Renal cortical epithelial cell (primary cell): Measurements from ENCODE around the gene CENPQ. TPM values are rescaled to one million over a fixed set of nuclear protein-coding genes. Genes with fewer than 3 reads are reported as not detected.
"Not testable (repeated sequence)": the region's sequence is repeated elsewhere in the genome, so short reads cannot be mapped to it uniquely, and the experiment has no call there.

ENCODE experiments used
- DNase-seq: peaks from one replicate; pipeline ENCODE4 v3.0.0-alpha.2; 2011; ENCODE audit warnings: low read depth
- total RNA-seq: library from RNA; depleted of rRNA; stranded (reverse); fragments of >200 nt; gene quantifications from 2 replicates; pipeline ENCODE4 v1.2.3, GENCODE V29; 2014

The CENPQ gene, protein sequence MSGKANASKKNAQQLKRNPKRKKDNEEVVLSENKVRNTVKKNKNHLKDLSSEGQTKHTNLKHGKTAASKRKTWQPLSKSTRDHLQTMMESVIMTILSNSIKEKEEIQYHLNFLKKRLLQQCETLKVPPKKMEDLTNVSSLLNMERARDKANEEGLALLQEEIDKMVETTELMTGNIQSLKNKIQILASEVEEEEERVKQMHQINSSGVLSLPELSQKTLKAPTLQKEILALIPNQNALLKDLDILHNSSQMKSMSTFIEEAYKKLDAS
- total RNA-seq, result 5.0 and 10.4 TPM in 2 replicates

GRCh38 chr6:49462927-49463611, at the start of gene CENPQ, which contains the start of gene MMUT:
TSS of gene CENPQ (plus strand) at chr6:49463370. CDS start at chr6:49470177, 6,807 bp downstream.
TSS of gene MMUT (minus strand) at chr6:49463253. CDS start at chr6:49459466, 3,787 bp downstream.
- DNase-seq, result peak; percentile 91

DNA sequence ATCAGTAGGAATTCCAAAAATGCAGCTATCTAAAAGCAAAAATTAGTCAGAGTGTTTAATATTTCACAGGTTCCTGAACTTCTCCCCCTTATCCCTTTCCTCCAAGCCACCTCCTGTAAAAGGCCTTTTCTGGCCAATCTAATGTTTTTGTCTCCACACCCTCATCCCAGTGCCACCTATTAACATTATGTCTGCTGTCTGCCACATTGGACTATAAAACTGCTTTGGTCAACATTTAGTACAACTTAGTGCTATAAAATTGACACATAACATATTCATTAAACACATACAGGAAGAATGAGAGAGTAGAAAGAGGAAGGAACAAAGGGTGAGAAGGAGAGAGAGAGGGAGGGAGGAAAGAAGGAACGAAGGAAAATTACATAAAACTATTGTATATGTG, 47.8 kb upstream of the CENPQ start:
- no peak for DNase-seq

GRCh38 chr6:49416195-49416594, 47.0 kb upstream of the CENPQ start:
- no peak for DNase-seq

GRCh38 chr6:49423817-49424216, 39.4 kb upstream of the CENPQ start:
- DNase-seq, result peak; percentile 7

DNA sequence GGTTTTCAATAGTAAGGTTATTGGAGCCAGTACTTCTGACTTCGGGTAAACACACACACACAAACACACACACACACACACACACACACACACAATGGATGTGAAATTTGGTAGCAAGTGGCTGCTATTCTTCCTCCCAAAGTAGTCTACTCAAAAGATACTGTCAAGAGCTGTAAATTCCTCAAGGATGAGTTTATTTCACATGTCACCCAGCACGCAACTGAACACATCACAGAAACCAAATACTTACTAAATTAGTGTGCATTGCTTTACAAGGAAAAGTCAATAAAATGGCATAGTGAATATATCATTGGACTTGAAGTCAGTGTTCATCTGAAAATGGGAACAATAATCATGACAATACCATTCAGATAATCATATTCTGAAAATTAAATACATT, 33.0 kb upstream of the CENPQ start:
- no peak for DNase-seq

DNA sequence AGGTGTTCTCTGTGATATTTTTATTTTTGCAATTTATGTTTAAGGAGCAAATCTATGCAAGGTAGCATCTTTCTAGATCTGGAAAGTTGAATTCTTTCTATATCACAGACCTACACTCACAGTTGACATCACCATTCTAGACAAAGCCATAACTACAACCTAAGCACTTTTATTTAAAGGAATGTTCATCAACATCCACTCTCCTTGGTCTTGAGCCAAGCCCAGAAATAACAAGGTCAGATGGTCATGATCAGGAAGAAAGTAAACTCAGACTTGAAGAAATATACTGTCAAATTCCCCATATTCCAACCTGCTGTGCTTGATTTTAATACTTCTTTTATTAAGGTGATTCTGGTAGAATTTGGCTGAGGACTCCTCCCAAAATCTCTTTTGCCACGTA, 32.3 kb upstream of the CENPQ start:
- DNase-seq, result no peak

GRCh38 chr6:49453221-49453620, 9.9 kb upstream of the CENPQ start:
- peak; percentile 11 for DNase-seq

GRCh38 chr6:49454787-49455709, 8.1 kb upstream of the CENPQ start:
- DNase-seq, result no peak

- peak; percentile 9 for DNase-seq
Observed at GRCh38 chr6:49457771-49458170, 5.4 kb upstream of the CENPQ start.

GRCh38 chr6:49462071-49462470, 1.1 kb upstream of the CENPQ start:
- DNase-seq, result peak; percentile 58

DNA sequence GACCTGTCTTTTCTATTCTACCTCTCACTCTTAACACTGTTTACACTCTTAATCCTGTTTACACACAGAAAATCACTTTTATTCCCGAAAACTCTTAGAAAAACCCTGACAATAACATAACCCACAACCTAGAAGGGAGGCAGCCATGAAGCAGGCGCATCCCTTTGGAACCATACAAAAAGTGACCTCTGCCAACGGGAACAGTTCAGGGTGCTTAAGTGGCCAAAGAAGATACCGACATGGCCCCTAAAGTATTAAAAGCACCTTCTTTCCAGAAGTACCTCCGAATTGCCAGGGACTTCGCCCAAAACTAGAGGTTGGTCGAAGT, 607 bp upstream of the CENPQ start:
- DNase-seq, result no peak

DNA sequence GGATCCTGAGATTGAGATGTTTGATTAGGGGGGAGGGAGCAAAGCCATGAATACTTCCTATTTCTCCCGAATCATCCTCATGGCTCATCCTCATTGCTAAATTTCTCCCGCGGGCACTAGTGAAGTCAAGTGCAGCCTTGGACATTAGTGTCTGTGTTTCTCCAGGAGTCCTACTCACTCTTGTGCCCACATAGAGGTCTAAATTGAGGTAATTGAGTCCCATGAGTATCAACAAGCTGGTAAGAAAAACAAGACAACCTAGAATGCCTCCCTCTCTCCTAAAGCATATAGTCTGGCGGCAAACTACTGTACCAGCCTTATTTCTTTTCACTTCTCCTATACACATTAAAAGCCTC, 420 bp downstream of the CENPQ start:
- DNase-seq, result no peak

DNA sequence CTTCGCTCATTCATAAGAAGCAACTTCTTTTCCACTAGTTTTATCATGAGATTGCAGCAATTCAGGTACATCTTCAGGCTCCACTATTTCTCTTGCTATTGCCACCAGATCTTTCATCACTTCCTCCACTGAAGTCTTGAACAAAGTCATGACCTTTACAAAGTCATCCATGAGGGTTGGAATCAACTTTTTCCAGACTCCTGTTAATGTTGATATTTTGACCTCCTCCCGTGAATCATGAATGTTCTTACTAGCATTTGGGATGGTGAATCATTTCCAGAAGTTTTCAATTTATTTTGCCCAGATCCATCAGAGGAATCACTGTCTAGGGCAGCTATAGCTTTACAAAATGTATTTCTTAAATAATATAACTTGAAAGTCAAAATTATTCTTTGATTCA, 1.5 kb downstream of the CENPQ start:
- DNase-seq, result no peak

DNA sequence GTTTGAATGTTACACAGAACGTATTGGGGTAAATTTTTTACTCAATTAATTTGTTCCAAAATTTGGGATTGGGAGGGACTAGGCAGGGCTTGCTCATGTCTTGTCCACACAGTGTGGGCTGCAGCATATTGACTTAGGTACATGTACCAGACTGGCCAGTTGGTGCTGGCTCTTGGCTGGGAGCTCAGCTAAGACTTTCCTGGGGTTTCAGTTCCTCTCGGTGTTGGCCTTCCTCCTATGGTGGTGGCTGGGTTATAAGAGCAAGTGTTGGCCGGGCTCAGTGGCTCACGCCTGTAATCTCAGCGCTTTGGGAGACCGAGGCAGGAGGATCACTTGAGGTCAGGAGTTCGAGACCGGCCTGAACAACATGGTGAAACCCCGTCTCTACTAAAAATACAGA, 4.9 kb downstream of the CENPQ start:
- DNase-seq, result no peak

- DNase-seq, result not testable (repeated sequence)
Observed at GRCh38 chr6:49476564-49476963, 13.4 kb downstream of the CENPQ start.

- peak; percentile 58 for DNase-seq
Observed at GRCh38 chr6:49479308-49479970, 16.3 kb downstream of the CENPQ start.

- not testable (repeated sequence) for DNase-seq
Observed at GRCh38 chr6:49481846-49482245, 18.7 kb downstream of the CENPQ start.

DNA sequence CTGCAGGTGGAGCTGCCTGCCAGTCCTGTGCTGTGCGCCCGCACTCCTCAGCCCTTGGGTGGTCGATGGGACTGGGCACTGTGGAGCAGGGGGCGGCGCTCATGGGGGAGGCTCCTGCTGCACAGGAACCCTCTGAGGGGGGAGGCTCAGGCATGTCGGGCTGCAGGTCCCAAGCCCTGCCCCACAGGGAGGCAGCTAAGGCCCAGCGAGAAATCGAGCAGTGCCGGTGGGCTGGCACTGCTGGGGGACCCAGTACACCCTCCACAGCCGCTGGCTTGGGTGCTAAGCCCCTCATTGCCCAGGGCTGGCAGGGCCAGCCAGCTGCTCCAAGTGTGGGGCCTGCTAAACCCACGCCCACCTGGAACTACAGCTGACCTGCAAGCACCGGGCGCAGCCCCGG, 20.2 kb downstream of the CENPQ start:
- DNase-seq, result not testable (repeated sequence)

DNA sequence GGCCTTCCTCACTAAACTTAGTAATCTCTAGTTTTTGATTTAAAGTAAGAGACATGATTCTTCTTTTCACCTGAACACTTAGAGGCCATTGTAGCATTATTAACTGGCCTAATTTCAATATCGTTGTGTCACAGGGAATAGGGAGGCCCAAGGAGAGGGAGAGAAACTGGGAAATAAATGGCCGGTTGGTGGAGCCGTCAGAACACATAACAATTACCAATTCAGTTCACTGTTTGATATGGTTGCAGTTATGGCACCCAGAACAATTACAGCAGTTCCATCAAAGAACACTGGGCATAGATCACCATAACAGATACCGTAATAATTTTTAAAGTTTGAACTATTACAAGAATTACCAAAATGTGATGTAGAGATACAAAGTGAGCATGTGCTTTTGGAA, 27.5 kb downstream of the CENPQ start:
- DNase-seq, result no peak

DNA sequence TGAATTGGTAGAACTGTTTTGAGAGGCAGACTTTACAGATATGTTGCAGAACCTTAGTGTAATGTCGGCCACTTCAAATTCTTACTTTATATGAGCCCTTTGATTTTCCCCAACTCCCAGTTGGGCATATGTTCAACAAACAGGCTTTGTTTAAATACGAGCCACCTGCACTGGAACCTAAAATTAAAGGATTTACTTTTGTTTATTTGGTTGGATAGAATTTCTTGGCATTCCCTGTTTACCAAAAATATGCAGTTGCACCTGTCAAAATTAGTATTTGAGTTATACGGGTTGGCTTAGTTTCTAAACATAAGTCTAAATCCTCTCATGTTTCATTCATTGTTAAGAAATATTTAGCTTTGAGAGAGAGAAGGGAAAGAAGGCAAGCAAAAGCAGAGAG, 34.1 kb downstream of the CENPQ start:
- DNase-seq, result no peak

DNA sequence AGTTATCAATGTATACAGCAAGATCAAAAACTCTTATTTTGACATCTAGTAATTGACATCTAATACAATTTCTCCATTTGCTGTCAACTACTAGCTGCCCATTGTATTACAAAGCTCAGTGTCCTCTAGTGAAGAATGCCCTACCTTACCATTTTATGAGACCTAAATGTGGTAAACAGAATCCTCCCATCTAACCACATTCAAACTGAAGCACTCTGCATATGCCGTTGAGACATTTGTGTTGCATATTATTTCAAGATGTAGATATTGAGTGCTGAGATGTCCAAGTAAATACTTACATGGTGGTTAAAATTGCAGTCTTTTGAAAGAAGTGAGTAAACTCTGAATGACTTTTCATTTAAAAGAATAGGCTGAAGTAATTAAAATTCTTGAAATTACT, 36.0 kb downstream of the CENPQ start:
- DNase-seq, result no peak

DNA sequence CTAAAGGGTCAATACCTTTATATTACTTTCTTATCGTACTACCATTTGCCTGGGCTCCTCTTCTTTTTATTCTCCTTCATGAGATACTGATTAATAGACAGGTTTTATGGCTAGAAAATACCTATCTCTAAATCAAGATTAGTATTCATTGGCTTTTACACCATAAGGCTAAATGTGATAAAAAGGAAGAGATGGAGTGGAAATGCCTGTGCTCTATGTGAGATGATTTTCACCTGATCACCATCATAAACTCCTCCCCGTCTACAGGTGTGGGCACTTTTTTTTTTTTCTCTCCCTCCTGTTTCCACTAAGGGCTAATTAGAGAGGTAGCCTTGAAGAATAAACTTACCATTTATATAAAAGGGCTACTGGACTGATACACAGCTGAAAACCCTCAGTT, 36.5 kb downstream of the CENPQ start, which contains the start of gene GLYATL3:
GLYATL3 (plus strand) TSS at position 301 of the 400 bp plus-strand sequence. CDS start 12,068 bp downstream, outside the sequence.
- no peak for DNase-seq
